WTC11 (cell line): ENCODE measurements around the gene COL16A1. TPM values are rescaled to one million over a fixed set of nuclear protein-coding genes. Genes with fewer than 3 reads are reported as not detected.

Source experiments
- ATAC-seq: fragments of 200-7000 bp; cut with Tn5 transposase; 2 replicates; pipeline ENCODE4 v1.10.0; 2021; ENCODE audit warnings: mild to moderate bottlenecking, moderate library complexity
- CTCF ChIA-PET: fragments of 300-600 bp; sonication (Branson Sonifier 250); formaldehyde crosslinking; loops from one replicate; lab custom pipeline; 2021; ENCODE audit warnings: antibody characterized with exemption; lab: Charles Lee
- POLR2A ChIA-PET: fragments of 350-600 bp; sonication (Branson Sonifier 250); formaldehyde crosslinking; loops from one replicate; lab custom pipeline; 2021; ENCODE audit warnings: antibody characterized with exemption; lab: Charles Lee
- DNase-seq: peaks from one replicate; pipeline ENCODE4 v3.0.0; 2021; ENCODE audit warnings: low spot score
- H3K27ac Mint-ChIP-seq: 2 replicates; pipeline ENCODE4 v1.8.0; 2021; ENCODE audit warnings: mixed read lengths
- H3K27me3 Mint-ChIP-seq: 2 replicates; pipeline ENCODE4 v1.8.0; 2021; ENCODE audit warnings: low read depth, mild to moderate bottlenecking, moderate library complexity, mixed read lengths
- H3K36me3 Mint-ChIP-seq: 2 replicates; pipeline ENCODE4 v1.8.0; 2021; ENCODE audit warnings: mixed read lengths
- H3K4me1 Mint-ChIP-seq: 2 replicates; pipeline ENCODE4 v1.8.0; 2022; ENCODE audit warnings: mixed read lengths
- H3K4me3 Mint-ChIP-seq: 2 replicates; pipeline ENCODE4 v1.8.0; 2021; ENCODE audit warnings: mild to moderate bottlenecking, moderate library complexity, mixed read lengths
- H3K9me3 Mint-ChIP-seq: 2 replicates; pipeline ENCODE4 v1.8.0; 2021; ENCODE audit warnings: mixed read lengths
- JAZF1 ChIP-seq: fragments of 250-450 bp; sonication (Bioruptor Pico); IDR thresholded peaks from 2 replicates; pipeline ENCODE4 v1.9.0; 2021; ENCODE audit warnings: moderate library complexity, mild to moderate bottlenecking, inconsistent platforms
- KAT7 ChIP-seq: sonication (generic); formaldehyde crosslinking; IDR thresholded peaks from 2 replicates; pipeline ENCODE4 v1.8.1; 2023; ENCODE audit warnings: missing genetic modification reagents, mild to moderate bottlenecking, borderline replicate concordance
- MXD4 ChIP-seq: fragments of 250-450 bp; sonication (Bioruptor Pico); IDR thresholded peaks from 2 replicates; pipeline ENCODE4 v1.8.0; 2021; ENCODE audit warnings: mild to moderate bottlenecking, moderate library complexity, borderline replicate concordance
- TEAD4 ChIP-seq: sonication (generic); formaldehyde crosslinking; IDR thresholded peaks from 2 replicates; pipeline ENCODE4 v1.8.0; 2022; ENCODE audit warnings: mild to moderate bottlenecking, missing genetic modification reagents
- ZBTB21 ChIP-seq: sonication (generic); formaldehyde crosslinking; IDR thresholded peaks from 2 replicates; pipeline ENCODE4 v1.8.1; 2023; ENCODE audit warnings: mild to moderate bottlenecking, missing genetic modification reagents, borderline replicate concordance
- ZNF121 ChIP-seq: sonication (generic); formaldehyde crosslinking; IDR thresholded peaks from 2 replicates; pipeline ENCODE4 v1.8.0; 2023; ENCODE audit warnings: missing genetic modification reagents
- ZNF219 ChIP-seq: sonication (generic); formaldehyde crosslinking; IDR thresholded peaks from 2 replicates; pipeline ENCODE4 v1.8.0; 2023; ENCODE audit warnings: missing genetic modification reagents, mild to moderate bottlenecking, borderline replicate concordance
- ZNF263 ChIP-seq: sonication (generic); formaldehyde crosslinking; IDR thresholded peaks from 2 replicates; pipeline ENCODE4 v1.8.1; 2022; ENCODE audit warnings: low read depth, mild to moderate bottlenecking, moderate library complexity, missing genetic modification reagents
- ZNF416 ChIP-seq: fragments of 250-450 bp; sonication (Bioruptor Pico); IDR thresholded peaks from 2 replicates; pipeline ENCODE4 v1.9.0; 2021; ENCODE audit warnings: mild to moderate bottlenecking, inconsistent platforms
- ZNF423 ChIP-seq: fragments of 250-450 bp; sonication (Bioruptor Pico); IDR thresholded peaks from 2 replicates; pipeline ENCODE4 v2.1.2; 2022; ENCODE audit warnings: mild to moderate bottlenecking, moderate library complexity
- ZNF671 ChIP-seq: fragments of 250-450 bp; sonication (Bioruptor Pico); IDR thresholded peaks from 2 replicates; pipeline ENCODE4 v1.8.0; 2021; ENCODE audit warnings: mild to moderate bottlenecking
- total RNA-seq: library from RNA; stranded (reverse); gene quantifications from 3 replicates; pipeline ENCODE4 v1.2.3, GENCODE V29; 2021
- TF ChIP-seq, protein P1 (sequence below): sonication (generic); formaldehyde crosslinking; IDR thresholded peaks from 2 replicates; pipeline ENCODE4 v1.8.1; 2023; ENCODE audit warnings: mild to moderate bottlenecking, missing genetic modification reagents, moderate library complexity
- TF ChIP-seq, protein P2 (sequence below): fragments of 200-600 bp; IDR thresholded peaks from 2 replicates; pipeline ENCODE4 v1.8.0; 2022; ENCODE audit warnings: antibody characterized with exemption
- TF ChIP-seq, protein P3 (sequence below): fragments of 250-450 bp; sonication (Bioruptor Pico); IDR thresholded peaks from 2 replicates; pipeline ENCODE4 v1.9.0; 2021; ENCODE audit warnings: mild to moderate bottlenecking
- TF ChIP-seq, protein P4 (sequence below): sonication (generic); formaldehyde crosslinking; IDR thresholded peaks from 2 replicates; pipeline ENCODE4 v1.8.1; 2023; ENCODE audit warnings: mild to moderate bottlenecking, missing genetic modification reagents, moderate library complexity
- TF ChIP-seq, protein P5 (sequence below): sonication (generic); formaldehyde crosslinking; IDR thresholded peaks from 2 replicates; pipeline ENCODE4 v1.8.1; 2022; ENCODE audit warnings: low read depth, mild to moderate bottlenecking, moderate library complexity, missing genetic modification reagents, borderline replicate concordance
- TF ChIP-seq, protein P6 (sequence below): sonication (generic); formaldehyde crosslinking; IDR thresholded peaks from 2 replicates; pipeline ENCODE4 v1.8.1; 2022; ENCODE audit warnings: missing genetic modification reagents, borderline replicate concordance

COL16A1 gene
- total RNA-seq, 1 experiment from 2014 or later, result 8.8 TPM

DNA sequence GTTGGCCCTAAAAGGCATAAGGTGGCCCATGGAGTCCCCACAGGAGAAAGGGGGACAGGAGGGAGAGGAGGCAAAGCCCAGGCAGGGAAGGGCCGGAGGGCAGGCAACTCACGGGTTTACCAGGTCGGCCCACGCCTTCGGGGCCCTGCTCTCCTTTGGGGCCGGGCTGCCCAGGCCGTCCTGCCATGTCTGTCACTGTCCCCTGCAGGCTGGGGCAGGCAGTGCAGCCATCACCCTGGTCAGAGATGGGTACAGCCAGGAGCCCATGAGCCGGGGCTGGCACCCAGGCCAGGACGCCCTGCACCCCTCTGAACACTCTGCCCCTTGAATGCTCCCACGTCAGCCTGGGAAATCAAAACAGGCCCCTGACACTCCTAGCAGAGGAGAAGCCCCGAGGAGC is 19.8 kb downstream of the COL16A1 start:
- Mint-ChIP-seq H3K36me3 (no peaks in the 10 kb centered on the region), H3K4me3 (no peak overlapping the region), H3K9me3 (no peaks in the 10 kb centered on the region), H3K27ac (no peak overlapping the region), H3K27me3 (no peaks in the 10 kb centered on the region; the same call in 1 of the 2 replicates), H3K4me1 (no peaks in the 10 kb centered on the region)
- ChIA-PET CTCF (interaction anchor here (0.5 to 2.3 kb wide), 9 partner anchors 17 to 105 kb away, joined by 3 to 16 read pairs (median 5); partner anchors contain the start of gene COL16A1), POLR2A (no interaction called here)
- TF ChIP-seq, protein P1, sequence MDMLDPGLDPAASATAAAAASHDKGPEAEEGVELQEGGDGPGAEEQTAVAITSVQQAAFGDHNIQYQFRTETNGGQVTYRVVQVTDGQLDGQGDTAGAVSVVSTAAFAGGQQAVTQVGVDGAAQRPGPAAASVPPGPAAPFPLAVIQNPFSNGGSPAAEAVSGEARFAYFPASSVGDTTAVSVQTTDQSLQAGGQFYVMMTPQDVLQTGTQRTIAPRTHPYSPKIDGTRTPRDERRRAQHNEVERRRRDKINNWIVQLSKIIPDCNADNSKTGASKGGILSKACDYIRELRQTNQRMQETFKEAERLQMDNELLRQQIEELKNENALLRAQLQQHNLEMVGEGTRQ, result no peak
- TF ChIP-seq, protein P2, sequence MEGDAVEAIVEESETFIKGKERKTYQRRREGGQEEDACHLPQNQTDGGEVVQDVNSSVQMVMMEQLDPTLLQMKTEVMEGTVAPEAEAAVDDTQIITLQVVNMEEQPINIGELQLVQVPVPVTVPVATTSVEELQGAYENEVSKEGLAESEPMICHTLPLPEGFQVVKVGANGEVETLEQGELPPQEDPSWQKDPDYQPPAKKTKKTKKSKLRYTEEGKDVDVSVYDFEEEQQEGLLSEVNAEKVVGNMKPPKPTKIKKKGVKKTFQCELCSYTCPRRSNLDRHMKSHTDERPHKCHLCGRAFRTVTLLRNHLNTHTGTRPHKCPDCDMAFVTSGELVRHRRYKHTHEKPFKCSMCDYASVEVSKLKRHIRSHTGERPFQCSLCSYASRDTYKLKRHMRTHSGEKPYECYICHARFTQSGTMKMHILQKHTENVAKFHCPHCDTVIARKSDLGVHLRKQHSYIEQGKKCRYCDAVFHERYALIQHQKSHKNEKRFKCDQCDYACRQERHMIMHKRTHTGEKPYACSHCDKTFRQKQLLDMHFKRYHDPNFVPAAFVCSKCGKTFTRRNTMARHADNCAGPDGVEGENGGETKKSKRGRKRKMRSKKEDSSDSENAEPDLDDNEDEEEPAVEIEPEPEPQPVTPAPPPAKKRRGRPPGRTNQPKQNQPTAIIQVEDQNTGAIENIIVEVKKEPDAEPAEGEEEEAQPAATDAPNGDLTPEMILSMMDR, result peak; percentile 54
- peak; percentile 96 for TF ChIP-seq ZNF121
- peak; percentile 81 for DNase-seq
- ATAC-seq, result peak; percentile 93

DNA sequence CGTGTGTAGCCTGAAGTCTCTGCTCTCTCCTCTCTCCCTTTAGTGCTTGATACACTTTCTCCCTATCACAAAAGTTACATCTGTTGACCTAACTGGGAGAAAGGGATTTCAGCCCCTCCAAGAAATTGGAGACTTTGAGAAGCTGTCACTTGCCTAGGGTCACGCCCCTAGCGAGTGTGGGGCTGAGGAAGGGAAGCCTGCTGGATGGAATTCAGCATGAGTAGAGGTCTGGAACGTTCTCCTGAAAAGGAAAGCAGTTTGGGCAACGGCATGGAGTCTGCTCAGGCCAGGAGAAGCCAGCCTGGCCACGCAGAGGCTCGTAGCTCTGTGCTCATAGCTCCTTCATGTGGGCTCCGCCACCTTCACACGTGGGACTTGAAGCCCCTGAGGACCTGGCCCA is 22.4 kb downstream of the COL16A1 start:
- Mint-ChIP-seq H3K9me3 (no peaks in the 10 kb centered on the region), H3K36me3 (no peaks in the 10 kb centered on the region), H3K4me1 (no peaks in the 10 kb centered on the region), H3K27me3 (no peaks in the 10 kb centered on the region; the same call in 1 of the 2 replicates), H3K4me3 (no peak overlapping the region), H3K27ac (peak overlapping the region; percentile 57; the same call in 1 of the 2 replicates)
- TF ChIP-seq, protein P3, sequence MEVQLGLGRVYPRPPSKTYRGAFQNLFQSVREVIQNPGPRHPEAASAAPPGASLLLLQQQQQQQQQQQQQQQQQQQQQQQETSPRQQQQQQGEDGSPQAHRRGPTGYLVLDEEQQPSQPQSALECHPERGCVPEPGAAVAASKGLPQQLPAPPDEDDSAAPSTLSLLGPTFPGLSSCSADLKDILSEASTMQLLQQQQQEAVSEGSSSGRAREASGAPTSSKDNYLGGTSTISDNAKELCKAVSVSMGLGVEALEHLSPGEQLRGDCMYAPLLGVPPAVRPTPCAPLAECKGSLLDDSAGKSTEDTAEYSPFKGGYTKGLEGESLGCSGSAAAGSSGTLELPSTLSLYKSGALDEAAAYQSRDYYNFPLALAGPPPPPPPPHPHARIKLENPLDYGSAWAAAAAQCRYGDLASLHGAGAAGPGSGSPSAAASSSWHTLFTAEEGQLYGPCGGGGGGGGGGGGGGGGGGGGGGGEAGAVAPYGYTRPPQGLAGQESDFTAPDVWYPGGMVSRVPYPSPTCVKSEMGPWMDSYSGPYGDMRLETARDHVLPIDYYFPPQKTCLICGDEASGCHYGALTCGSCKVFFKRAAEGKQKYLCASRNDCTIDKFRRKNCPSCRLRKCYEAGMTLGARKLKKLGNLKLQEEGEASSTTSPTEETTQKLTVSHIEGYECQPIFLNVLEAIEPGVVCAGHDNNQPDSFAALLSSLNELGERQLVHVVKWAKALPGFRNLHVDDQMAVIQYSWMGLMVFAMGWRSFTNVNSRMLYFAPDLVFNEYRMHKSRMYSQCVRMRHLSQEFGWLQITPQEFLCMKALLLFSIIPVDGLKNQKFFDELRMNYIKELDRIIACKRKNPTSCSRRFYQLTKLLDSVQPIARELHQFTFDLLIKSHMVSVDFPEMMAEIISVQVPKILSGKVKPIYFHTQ (CRISPR knock-in tag), result no peak
- no peak for TF ChIP-seq JAZF1
- TF ChIP-seq TEAD4 (CRISPR knock-in tag), result no peak
- no peak for TF ChIP-seq ZNF671 (CRISPR knock-in tag)
- TF ChIP-seq ZBTB21, result no peak
- no peak for TF ChIP-seq MXD4 (CRISPR knock-in tag)
- TF ChIP-seq, protein P4, sequence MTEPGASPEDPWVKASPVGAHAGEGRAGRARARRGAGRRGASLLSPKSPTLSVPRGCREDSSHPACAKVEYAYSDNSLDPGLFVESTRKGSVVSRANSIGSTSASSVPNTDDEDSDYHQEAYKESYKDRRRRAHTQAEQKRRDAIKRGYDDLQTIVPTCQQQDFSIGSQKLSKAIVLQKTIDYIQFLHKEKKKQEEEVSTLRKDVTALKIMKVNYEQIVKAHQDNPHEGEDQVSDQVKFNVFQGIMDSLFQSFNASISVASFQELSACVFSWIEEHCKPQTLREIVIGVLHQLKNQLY (CRISPR knock-in tag), result no peak
- no peak for TF ChIP-seq ZNF263
- TF ChIP-seq, protein P5, sequence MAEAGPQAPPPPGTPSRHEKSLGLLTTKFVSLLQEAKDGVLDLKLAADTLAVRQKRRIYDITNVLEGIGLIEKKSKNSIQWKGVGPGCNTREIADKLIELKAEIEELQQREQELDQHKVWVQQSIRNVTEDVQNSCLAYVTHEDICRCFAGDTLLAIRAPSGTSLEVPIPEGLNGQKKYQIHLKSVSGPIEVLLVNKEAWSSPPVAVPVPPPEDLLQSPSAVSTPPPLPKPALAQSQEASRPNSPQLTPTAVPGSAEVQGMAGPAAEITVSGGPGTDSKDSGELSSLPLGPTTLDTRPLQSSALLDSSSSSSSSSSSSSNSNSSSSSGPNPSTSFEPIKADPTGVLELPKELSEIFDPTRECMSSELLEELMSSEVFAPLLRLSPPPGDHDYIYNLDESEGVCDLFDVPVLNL (CRISPR knock-in tag), result no peak
- no peak for TF ChIP-seq KAT7 (CRISPR knock-in tag)
- TF ChIP-seq, protein P6, sequence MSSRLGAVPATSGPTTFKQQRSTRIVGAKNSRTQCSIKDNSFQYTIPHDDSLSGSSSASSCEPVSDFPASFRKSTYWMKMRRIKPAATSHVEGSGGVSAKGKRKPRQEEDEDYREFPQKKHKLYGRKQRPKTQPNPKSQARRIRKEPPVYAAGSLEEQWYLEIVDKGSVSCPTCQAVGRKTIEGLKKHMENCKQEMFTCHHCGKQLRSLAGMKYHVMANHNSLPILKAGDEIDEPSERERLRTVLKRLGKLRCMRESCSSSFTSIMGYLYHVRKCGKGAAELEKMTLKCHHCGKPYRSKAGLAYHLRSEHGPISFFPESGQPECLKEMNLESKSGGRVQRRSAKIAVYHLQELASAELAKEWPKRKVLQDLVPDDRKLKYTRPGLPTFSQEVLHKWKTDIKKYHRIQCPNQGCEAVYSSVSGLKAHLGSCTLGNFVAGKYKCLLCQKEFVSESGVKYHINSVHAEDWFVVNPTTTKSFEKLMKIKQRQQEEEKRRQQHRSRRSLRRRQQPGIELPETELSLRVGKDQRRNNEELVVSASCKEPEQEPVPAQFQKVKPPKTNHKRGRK (CRISPR knock-in tag), result no peak
- TF ChIP-seq ZNF416 (CRISPR knock-in tag), result no peak
- no peak for TF ChIP-seq ZNF219
- TF ChIP-seq ZNF423 (CRISPR knock-in tag), result no peak
- ATAC-seq, result no peak
- ChIA-PET CTCF (interaction anchor here (0.7 to 1.1 kb wide), 4 partner anchors 12 to 63 kb away, joined by 3 to 5 read pairs (median 4); no protein-coding TSS in a partner anchor), POLR2A (no interaction called here)
- DNase-seq, result no peak
